ENCODE results near the gene TESK2. TPM values are rescaled to one million over a fixed set of nuclear protein-coding genes. Genes with fewer than 3 reads are reported as not detected.

TESK2 gene
- total RNA-seq, 1 experiment from 2014 or later: 5.0 TPM

- H4K20me1 ChIP-seq (ENCODE audit: insufficient read depth): no peaks in the 10 kb centered on the region
- ChIA-PET RAD21 (ENCODE audit: low non-redundant PET in 1 of 2, low total read pairs in 2 of 2, uncharacterized antibody in 2 of 2, unreplicated experiment in 2 of 2) (no interaction called here), POLR2A (interaction anchor here (0.6 to 1.3 kb wide), 2 partner anchors 14 to 23 kb away, joined by 3 read pairs; partner anchors contain the start of genes MUTYH and TOE1), CTCF (no interaction called here)
- no peaks in the 10 kb centered on the region; a peak in 1 of 4 replicates for H3K36me3 ChIP-seq (ENCODE audit: control insufficient read depth in 1 of 2, insufficient read depth in 2 of 2, low read length in 2 of 2)
- no peak overlapping the region for H3K4me2 ChIP-seq (ENCODE audit: low read length)
- H2AFZ ChIP-seq (ENCODE audit: low read depth, low read length, poor library complexity, severe bottlenecking): no peak overlapping the region
- DNase-seq (ENCODE audit: low read depth, low spot score): no peak
- no peaks in the 10 kb centered on the region for H3K9me3 ChIP-seq (ENCODE audit: control insufficient read depth in 1 of 2, insufficient read depth in 1 of 2, low read depth in 1 of 2, low read length in 2 of 2)
- H3K4me3 ChIP-seq (replicated peaks in 1 of 2; ENCODE audit: low read depth in 1 of 2, low read length in 2 of 2): no peak overlapping the region
- H3K79me2 ChIP-seq (ENCODE audit: insufficient read depth, low read length): no peaks in the 10 kb centered on the region
- TF ChIP-seq EZH2 (IDR thresholded peaks at IDR 0.05) (no peak), MAX (IDR thresholded peaks at IDR 0.05) (no peak), ZFX (IDR thresholded peaks at IDR 0.05) (no peak), CEBPB (IDR thresholded peaks at IDR 0.05; ENCODE audit: low read depth) (no peak), ELF1 (IDR thresholded peaks at IDR 0.05; ENCODE audit: borderline replicate concordance, low read depth) (no peak), SP1 (IDR thresholded peaks at IDR 0.05; ENCODE audit: low read depth) (no peak), REST (IDR thresholded peaks at IDR 0.05; ENCODE audit: low read depth) (no peak), CTCF (IDR thresholded peaks at IDR 0.05 in 2 of 3, conservative IDR thresholded peaks at IDR 0.05 in 1 of 3; ENCODE audit: borderline replicate concordance in 1 of 3, insufficient read depth in 1 of 3, low read depth in 2 of 3, low read length in 2 of 3) (no peak), ZBTB33 (IDR thresholded peaks at IDR 0.05; ENCODE audit: extremely low read depth, insufficient replicate concordance, low read length) (no peak), POLR2A (IDR thresholded peaks at IDR 0.05; ENCODE audit: borderline replicate concordance, extremely low read depth, insufficient read depth, insufficient read length) (no peak), POLR2AphosphoS5 (IDR thresholded peaks at IDR 0.05; ENCODE audit: low read depth, low read length) (no peak), FOSL1 (IDR thresholded peaks at IDR 0.05; ENCODE audit: low read depth) (no peak), SRF (IDR thresholded peaks at IDR 0.05; ENCODE audit: low read depth) (no peak), SIN3A (IDR thresholded peaks at IDR 0.05; ENCODE audit: low read depth) (no peak), YY1 (IDR thresholded peaks at IDR 0.05; ENCODE audit: extremely low read depth, insufficient replicate concordance, low read depth, low read length) (no peak), EZH2phosphoT487 (IDR thresholded peaks at IDR 0.05; ENCODE audit: borderline replicate concordance) (no peak), CBX3 (IDR thresholded peaks at IDR 0.05; ENCODE audit: low read depth) (no peak), TCF7L2 (IDR thresholded peaks at IDR 0.05; ENCODE audit: borderline replicate concordance, extremely low read depth, insufficient read depth, insufficient read length) (no peak)
- no peak overlapping the region for H3K9ac ChIP-seq (ENCODE audit: low read length)
- ATAC-seq: no peak
- intact Hi-C loops (cut with micrococcal nuclease): no loop called here
- peaks cover 0 to 7% of the 10 kb centered on the region in 2 experiments; a peak in 2 of 4 replicates for H3K4me1 ChIP-seq (ENCODE audit: control insufficient read depth in 1 of 2, insufficient read depth in 2 of 2, low read length in 2 of 2)
- H3K9me2 ChIP-seq (ENCODE audit: insufficient read depth): no peaks in the 10 kb centered on the region
- no peak overlapping the region for H3K27ac ChIP-seq (ENCODE audit: low read depth, low read length)
- BruUV-seq (replicated peaks): TSS peak; percentile 20
- no peaks in the 10 kb centered on the region for H3K27me3 ChIP-seq (ENCODE audit: insufficient read depth, low read length)
These were observed 165.0 kb downstream of the TESK2 start for GRCh38 chr1:45325851-45326506.
